MV-4-11 (cell line): ENCODE results near the gene NCKAP5.

Experiments used
- DNase-seq: peaks from one replicate; lab custom pipeline; 2025; lab: John Stamatoyannopoulos, UW

Gene NCKAP5

DNA sequence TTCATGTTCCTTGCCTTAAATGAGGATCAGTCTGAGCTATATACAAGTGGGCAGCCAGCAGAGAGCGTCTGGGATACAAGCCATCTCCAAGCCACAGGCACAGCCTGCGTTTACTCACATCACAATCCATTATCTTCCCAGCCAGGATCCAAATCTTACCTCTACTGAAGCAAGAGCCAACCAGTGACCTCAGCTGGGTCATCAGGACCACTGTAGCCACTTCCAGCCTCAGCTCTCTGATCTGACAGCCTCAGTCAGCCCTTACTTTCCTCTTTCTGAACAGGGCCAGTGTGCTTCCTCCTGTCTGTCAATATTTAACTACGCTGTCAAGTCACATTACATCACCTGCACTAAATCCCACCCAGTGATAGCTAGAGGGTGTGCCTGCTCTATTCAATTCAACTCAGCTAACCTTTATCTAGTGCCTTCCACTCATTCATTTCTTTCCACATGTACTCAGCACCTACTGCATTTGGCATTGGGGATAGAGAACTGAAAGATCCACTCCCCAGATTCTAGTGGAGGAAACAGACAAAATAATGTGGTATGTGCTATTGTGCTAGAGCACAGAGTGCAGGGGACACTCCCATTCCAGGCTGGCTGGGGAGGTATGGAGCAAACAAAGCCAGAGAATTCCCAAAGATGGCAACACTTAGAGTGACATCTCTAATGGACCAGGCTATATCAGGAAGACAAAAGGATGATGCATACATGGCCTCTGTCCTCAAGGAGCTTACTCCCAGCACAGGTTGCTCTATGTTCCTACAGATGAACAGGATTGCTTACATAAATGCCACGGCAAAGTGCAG, 146.5 kb downstream of the NCKAP5 start:
- DNase-seq = no peak

DNA sequence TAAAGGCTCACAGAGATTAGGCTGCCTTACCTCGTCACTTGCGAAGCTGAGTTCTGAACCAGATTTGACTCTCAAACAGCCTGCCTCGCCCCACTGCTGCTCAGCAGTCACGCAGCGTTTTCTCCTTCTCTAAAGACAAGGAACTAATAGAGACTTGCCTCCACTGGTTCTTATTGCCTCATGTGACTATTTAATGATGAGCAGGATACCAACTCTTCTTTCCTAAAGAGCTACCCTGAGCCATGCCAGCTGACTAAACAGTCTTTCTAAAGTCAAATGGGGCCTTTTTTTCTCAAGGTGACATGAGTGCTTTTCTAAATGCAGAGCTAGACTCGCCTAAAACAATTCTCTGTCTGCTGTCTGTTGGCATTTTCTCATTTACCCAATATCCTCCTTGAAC, 147.5 kb downstream of the NCKAP5 start:
- no peak for DNase-seq

DNA sequence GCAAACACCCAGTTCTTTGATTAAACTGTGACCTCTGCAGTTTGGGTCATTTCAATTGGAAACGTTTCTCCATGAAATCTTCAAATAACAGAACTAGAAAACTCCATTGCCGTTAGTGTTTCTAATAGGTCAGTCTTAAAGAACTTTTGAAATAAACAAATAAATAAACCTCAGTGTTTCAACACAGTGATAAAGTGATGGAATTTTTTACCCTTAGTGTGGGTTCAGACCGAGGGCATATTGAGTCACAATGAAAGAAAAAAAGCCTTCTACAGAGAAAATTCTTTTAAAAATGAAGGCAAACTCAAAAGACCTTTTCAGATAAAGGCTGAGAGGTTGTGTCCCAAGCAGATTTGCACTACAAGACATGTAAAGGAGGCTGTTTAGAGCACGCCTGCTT, 149.6 kb downstream of the NCKAP5 start:
- no peak for DNase-seq

DNA sequence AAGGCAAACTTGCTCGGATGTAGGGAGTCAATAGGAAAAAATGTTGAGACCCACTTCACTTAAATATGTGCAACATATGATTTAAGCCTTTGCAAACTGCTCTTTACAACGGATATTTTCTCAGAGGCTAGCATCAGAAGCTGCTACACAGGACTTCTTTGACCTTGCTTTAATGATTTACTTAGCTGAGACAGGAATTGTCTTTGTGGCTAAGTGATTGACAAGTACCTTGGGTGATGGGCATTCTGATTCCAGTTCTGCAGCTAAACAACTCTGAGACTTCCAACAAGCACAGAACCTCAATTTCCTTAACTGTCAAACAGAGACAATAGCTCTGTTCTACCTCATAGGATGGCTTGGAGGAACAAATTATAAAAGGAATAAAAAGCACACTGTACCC, 150.2 kb downstream of the NCKAP5 start:
- DNase-seq = no peak

DNA sequence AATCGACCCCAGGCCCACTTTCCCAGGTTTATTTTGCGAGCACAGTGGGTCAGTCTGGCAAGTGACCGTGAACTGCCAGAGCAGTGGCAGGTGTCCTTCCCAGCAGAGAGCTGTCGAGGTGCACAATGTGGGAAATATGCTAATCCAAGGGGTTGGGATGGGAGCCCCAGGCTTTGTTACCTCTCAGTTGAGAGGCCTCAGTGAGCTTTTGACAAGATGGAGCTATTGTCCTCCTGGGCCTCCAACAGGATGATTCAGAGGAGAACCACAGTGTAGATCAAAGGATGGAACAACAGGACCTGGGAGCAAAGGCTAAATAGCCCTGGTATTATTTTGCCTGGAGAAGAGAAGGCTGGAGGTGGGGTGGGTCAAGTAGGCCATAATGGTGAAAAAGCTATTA, 150.8 kb downstream of the NCKAP5 start:
- no peak for DNase-seq

DNA sequence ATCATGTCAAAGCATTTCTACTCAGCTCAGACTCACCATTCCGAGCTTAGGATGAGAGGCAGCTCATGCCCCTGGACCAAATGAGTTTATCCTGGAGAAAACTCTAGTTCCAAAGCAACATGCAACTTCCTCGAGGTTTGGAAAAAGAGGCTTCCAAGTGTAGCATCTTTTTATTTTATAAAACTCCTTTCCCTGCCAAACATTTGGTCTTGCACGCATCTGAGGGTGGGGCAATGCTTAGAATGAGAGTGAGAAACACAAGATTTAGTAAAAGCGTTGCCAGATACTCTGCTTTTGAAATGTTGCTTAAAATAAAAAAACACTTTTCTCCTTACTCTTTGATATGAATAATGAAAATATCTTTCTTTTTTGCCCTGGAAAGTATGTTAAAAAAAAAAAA, 151.5 kb downstream of the NCKAP5 start:
- no peak for DNase-seq

DNA sequence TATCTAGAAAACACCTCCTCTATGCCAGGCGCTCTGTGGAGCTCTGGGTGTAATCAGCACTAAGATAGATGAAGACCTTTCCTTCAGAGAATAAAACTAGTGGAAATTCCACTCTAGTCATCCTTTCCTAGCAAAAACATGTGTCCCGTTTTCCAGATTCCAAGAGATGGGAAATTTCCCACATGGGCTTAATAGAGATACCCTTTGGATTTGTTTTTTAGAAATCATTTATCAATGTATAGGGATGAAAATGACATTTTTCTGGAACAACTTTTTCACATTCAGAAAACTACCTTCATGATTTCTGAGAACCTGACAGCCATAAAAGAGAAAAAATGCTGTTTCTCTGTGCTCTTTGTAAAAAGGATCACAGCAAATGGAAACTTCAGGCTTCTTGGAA, 152.1 kb downstream of the NCKAP5 start:
- no peak for DNase-seq

DNA sequence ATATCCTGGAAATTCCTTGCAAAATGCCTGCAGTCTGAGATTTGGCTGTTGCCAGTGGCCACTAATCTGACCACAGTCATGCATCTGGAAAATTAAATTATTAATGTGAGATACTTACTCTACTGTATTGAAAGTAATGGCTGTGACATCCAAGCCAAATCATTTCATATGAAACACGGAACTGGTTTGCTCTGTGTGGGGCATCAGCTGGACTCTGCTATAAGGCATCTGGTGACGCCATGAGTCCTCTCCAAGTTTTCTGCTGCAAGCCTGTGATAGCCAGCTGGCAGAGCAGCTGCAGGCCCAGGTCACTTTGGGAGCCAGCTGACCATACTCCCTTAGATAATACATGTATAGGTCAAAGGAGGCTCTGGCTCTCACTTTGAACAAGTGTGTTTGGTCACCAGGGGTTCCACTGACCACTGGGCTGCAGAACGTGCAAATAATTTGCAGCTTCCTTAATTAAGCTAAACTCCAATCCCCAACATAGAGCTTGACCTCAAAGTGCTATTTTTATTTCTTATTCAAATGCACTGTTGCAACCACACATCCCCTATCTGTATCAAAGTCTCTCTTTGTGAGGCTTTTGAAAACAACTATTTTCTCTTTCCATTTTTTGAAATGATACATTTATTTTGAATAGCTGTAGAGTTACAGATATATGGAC, 152.9 kb downstream of the NCKAP5 start:
- DNase-seq = no peak

DNA sequence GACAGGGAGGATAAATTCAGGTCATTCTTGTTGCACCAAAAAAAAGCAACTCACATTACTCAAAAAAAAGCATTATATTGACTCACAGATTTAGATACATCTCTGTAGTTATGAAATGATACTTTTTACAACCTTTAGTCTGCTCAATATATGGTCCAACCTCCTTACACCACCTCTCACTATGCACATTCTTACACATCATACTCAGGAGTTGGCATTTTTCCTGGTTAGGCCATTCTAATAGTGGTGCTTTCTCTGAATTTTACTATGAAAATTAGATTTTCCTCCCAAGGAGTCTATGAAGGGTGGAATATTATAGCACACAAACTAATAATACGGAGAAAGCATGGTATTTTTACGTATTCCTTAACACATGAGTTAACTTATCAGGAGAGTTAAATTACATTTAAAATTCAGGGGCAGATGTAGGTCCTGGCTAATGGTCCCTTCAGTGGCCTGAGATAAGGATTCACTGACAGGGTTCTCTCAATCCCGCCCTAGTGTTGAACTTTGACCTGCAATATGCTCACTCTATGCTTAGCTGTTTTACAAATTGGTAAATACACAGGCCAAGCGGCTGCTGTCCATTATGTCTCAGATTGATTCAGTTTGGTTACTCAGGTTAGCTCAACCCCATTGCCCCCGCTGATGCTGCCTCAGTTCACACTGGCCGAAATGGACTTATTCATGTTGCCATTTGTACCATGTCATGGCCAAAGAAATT, 153.6 kb downstream of the NCKAP5 start:
- no peak for DNase-seq

DNA sequence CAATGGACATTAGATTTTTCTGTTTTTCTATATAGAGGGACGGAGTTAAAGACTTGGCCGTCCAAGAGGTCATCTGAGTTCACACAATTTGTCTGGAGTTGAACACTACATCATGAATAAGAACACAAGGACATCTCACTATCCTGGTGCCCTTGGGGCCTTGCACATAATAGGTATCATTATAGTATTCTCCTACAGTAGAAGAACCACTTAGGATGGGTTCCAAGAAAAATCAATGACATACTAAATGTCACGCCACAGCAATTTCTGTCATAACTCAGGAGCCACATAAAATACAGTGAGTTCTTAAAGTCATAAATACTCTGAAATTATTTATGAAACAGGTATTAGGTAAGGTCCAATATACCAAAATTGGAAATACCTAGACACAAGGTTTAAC, 154.4 kb downstream of the NCKAP5 start:
- DNase-seq = no peak

DNA sequence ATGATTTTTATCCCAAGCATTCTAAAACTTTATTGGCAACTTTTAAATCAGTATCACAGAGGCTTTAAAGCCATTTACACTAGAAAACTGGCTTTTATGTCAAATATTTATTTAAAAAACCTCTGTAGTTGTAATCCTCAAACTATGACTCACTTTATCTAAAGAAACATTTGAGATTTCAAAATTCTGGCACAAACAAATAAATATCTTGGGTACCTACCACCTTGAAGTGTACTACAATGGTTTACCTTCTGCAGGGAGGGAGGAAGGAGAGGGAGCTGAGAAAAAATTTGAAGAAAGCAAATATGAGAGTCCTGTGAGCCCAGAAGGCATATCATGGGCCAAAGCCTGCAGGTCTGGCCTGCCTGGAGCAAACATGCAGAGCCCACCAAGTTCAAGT, 155.6 kb downstream of the NCKAP5 start:
- no peak for DNase-seq

DNA sequence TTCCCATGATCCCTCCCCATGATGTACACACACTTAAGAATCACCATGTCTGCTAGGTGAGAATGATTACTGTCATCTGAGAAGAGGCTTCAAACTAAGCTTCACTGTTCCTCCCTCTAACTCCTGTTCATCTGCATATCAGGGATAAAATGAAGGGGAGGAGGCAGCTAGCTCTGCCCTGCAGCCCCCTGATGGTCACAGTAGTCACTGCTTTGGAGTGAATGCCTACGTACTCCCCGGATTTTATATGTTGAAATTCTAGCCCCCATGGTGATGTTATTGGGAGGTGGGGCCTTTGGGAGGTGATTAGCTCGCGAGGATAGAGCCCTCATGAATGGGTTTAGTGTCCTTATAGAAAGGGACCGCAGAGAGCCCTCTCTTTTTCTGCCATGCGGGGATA, 156.4 kb downstream of the NCKAP5 start:
- no peak for DNase-seq

DNA sequence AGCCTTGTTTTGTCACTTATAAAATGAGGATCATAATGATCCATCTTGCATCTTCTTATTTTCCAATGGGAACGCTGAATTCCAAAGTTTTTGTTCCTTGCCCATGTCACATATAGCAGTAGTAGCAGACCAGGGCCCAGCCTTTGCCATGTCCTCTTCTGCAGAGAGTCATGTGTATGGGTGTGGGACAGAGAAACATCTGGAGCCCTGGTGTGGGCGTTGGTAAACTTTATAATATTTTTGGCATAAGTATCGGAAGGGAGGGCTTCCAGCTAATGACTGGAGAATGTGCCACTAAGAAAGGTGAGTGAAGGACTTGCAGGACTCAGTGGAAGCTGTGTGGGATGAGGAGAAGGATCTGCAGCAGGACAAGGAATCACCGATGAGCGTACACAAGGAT, 157.2 kb downstream of the NCKAP5 start:
- no peak for DNase-seq

DNA sequence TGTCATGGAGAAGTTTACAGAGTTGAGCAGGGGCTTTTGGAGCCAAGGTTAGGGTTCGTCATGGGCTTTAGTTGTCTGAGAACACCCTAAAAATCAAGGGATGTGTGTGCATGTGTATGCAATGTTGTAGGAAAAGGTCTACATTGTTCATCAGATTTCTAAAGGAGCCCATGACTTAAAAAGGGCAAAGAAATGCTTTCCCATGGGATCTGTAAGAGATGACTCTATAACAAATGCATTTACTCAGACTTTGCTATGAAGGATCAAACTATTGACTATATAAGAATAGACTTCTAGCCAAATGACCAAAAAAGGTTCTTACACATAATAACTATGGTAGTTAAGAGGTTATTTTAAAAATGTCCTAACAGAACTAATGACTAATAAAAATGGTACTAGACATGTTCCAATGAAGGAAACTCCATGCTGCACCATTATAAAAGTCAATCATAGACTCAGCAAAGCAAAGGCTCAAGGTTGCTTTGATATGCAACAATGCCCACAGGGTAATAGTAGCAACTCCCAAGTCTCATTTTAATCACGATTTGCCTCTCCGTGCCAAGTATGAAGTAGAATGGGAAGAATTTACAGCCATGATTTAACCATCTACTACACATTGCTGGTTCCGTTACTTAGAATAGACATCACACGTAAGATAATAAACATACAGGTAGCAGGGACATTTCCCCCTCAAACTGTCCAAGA, 158.5 kb downstream of the NCKAP5 start:
- no peak for DNase-seq

DNA sequence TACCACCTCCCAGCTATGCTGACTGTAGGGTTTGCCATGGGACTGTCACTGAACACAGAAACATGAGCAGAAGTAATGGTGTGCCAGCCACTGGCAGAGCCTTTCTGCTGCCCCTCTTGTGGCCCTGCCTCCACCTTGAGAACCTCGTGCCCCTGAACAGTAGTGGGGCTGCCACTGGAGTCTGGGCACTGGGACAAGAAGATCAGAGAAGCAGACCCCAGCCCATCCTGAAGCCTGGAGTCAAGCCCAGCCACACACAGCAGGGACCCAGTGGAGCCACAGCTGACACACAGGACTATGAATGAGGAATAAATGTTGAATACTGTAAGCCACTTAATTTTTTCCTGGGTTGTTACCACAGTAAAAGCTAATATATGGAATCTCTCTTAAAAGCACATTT, 159.6 kb downstream of the NCKAP5 start:
- DNase-seq = no peak

DNA sequence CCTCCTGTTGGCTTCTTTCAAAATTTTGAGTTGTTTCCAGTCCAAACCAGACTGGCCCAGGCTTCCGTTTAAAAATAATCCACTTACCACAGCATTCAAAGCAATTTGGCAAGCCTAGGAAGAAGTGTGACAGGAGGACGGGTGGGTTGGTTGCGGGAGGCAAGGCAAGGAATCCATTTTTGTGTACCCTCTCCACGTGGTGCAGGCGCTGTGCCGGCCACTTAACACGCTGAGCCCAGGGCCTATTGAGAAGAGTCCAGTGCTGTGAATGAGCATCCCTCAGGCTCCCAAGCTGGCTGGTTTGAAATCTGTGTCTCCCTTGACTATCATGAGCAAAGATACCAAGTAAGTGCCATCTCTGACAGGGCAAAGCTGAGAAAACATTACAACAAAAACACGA, 160.9 kb downstream of the NCKAP5 start:
- DNase-seq = no peak

DNA sequence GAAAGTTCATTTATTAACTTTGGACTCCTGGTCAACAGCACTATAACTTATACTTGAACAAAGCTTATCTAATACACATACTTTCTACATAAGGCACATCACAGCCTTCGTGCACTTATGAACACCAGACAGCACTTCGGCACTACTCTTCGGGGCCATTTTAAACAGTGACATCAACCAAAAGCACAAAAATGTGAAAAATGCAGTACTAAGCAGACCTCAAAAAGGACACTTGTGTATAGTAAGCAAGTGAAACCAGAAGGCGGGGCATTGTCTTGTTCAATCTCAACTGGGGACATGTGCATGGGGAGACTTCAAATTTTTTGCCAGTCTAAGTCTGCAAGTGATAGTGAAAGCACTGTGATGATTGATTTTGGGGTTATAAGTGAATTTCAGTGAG, 163.0 kb downstream of the NCKAP5 start:
- DNase-seq = no peak

DNA sequence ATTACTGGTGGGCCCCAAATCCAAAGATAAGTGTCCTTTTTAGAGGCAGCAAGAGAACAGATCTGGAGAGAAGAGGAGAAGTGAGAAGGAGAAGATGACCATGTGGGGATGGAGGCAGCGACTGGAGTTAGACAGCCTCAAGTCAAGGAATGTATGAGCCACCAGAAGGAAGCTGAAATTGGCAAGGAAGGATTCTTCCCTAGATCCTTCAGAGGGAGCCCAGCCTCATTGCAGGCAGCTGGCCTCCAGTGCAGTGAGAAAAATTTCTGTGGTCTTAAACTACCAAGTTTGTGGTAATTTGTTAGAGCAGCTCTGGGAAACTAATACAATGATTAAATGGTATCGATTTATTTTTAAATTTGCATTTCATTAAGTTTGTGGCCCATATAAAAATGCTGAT, 167.9 kb downstream of the NCKAP5 start:
- DNase-seq = no peak

DNA sequence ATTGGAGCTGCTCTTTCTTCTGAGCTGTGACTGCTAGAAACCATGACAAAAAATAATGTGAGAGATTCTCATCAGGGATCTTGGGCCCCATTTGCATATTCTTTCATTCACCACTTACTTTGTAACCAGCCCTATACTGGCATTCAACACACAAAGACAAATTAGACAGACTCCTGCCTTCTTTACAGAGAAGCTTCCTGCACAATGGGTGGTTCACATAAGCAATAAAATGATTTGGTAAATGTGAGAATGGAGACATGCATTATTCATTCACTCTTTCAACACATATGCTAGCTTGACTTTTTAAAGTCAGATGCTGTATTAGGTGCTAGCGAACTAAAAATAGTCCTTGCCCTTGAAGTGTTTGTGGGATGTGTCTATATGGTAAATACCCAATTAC, 174.4 kb downstream of the NCKAP5 start:
- no peak for DNase-seq

DNA sequence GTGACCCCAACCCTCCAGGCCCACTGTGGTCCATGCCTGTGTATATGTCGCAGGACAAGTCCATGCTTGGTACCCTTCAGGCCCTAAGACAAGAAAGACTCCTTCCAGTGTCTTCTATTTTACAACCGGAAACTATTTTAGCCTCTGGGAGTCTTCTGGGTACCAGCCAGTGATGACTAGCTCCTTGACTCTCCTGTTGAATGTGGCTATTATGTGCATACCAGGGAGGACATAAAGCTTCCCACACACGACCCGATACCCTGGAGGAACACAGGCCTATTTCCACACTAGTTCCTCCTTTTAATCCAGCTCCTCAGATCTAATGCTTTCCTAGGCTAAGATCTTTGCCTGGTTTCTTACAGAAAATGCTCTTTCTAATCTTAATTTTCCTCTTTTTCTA, 178.1 kb downstream of the NCKAP5 start:
- no peak for DNase-seq

DNA sequence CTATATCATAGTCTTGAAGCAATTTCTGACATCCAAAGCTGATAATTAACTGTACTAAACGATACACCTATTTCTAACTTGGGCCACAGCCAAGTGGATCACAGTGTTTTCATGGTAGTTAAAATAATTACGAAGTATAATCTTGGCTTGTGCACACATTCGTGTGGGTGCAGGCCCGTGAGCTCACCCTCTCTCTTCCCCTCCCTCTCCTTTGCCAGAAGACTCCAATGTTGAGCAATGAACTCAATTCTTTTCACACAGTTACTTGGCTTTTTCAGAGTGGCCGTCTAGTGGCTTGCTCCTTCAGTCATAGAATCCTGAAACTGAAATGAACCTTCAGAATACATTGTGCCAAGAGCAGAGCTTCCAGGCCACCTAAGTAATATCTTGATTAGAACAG, 178.7 kb downstream of the NCKAP5 start:
- DNase-seq = no peak

DNA sequence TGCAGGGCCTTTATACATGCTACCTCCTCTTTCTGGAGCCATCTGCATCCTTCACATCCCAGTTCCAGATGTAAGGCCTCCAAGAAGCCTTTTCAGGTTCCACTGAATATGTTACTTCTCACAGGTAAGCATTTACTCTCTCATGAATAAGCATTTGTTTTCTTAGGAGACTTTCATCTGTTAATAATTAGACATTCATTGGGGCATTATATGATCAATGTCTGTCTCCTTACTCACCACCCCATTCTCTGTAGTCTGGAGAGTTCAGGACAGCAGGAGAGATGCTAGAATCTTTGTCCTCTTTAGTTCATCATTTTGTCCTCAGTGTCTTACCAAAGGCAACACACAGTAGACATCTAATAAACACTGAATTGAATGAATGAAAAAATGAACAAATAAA, 185.7 kb downstream of the NCKAP5 start:
- no peak for DNase-seq

DNA sequence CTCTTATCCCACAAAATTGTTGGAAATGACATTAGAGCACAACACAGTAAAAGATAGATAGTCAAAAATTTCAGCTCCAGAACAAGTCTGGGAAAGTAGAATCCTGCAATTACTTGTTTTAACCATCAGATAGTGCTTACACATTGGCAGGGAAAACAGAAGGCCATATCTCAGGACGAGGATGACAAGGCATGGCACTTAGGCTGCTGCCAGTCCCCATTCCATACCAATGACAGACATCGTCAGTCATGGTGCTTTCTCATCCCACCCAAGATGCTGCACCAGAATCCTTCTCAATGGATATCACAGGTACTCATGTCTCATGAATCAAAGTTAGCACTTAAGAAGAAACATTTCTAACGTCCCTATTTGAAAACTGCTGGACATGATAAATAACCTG, 187.3 kb downstream of the NCKAP5 start:
- DNase-seq = no peak
